GM19025 (cell line): ENCODE data around the gene MSRB2.

Experiments
- ATAC-seq: cut with Tn5 transposase; IDR thresholded peaks from one replicate; pipeline ENCODE4 v1.9.1; 2021; ENCODE audit warnings: mild to moderate bottlenecking, low read depth, moderate library complexity; ENCODE audit not compliant: unreplicated experiment

MSRB2 gene

GRCh38 chr10:23157691-23158369 is 62.5 kb downstream of the MSRB2 start:
- peak; percentile 44 for ATAC-seq

- ATAC-seq: no peak
Observed at GRCh38 chr10:23158370-23158769, 63.0 kb downstream of the MSRB2 start.

- no peak for ATAC-seq
Observed at GRCh38 chr10:23171232-23171876, 76.0 kb downstream of the MSRB2 start.
